GM12878 (cell line): Measurements from ENCODE around the gene UBL4B. TPM values are rescaled to one million over a fixed set of nuclear protein-coding genes. Genes with fewer than 3 reads are reported as not detected.

Experiments
- ATAC-seq: fragments of 200-7000 bp; cut with Tn5 transposase; 3 replicates; pipeline ENCODE4 v1.9.1; 2020; ENCODE audit warnings: mild to moderate bottlenecking, moderate library complexity
- BruUV-seq: library from RNA; stranded (reverse); fragments of 400-500 nt; replicated peaks from 2 replicates; lab custom pipeline; 2021; lab: Mats Ljungman, UMichigan
- CTCF ChIA-PET: fragments of 300-600 bp; sonication (Branson Sonifier 250); formaldehyde crosslinking; extraction: SDS; loops from one replicate; lab custom pipeline; 2021; ENCODE audit warnings: inconsistent platforms; lab: Yijun Ruan, JAX
- POLR2A ChIA-PET: fragments of 350-600 bp; formaldehyde crosslinking; extraction: SDS; loops from one replicate; lab custom pipeline; 2021; ENCODE audit warnings: inconsistent platforms; lab: Charles Lee
- RAD21 ChIA-PET: fragments of 300-600 bp; sonication (Branson Sonifier 250); formaldehyde crosslinking; loops from one replicate; lab custom pipeline; 2023; ENCODE audit warnings: antibody characterized with exemption; ENCODE audit not compliant: unreplicated experiment; lab: Charles Lee
- SMC1A ChIA-PET: fragments of 300-600 bp; sonication (Branson Sonifier 250); formaldehyde crosslinking; loops from one replicate; lab custom pipeline; 2023; ENCODE audit not compliant: unreplicated experiment, uncharacterized antibody; lab: Charles Lee
- DNase-seq: peaks from one replicate; pipeline ENCODE4 v3.0.0-alpha.2; 2011; ENCODE audit warnings: low read depth, low spot score
- FAIRE-seq: peaks from 3 replicates; lab custom pipeline; 2011; peaks lifted over from hg19 to GRCh38; lab: Jason Lieb, UNC
- H2AFZ ChIP-seq: 2 replicates; pipeline ENCODE4 v1.6.0; 2011; ENCODE audit warnings: low read depth, low read length, control low read depth; ENCODE audit not compliant: control insufficient read depth
- H3K27ac ChIP-seq: 2 replicates; pipeline ENCODE4 v1.5.1; 2011; ENCODE audit warnings: control low read depth; ENCODE audit not compliant: control insufficient read depth, insufficient read depth
- H3K27me3 ChIP-seq, 2 experiments: replicated peaks in 1 of 2; 2 replicates each; pipeline versions ENCODE4 v1.6.0 to v1.6.1; 2011; ENCODE audit warnings: low read length in 1 of 2; ENCODE audit not compliant: control insufficient read depth in 2 of 2, insufficient read depth in 2 of 2
- H3K36me3 ChIP-seq, 2 experiments: 2 replicates each; pipeline ENCODE4 v1.5.1; 2011; ENCODE audit warnings: low read length in 1 of 2; ENCODE audit not compliant: control insufficient read depth in 2 of 2, insufficient read depth in 2 of 2
- H3K4me1 ChIP-seq: 2 replicates; pipeline ENCODE4 v1.6.1; 2011; ENCODE audit warnings: mild to moderate bottlenecking, low read length, moderate library complexity, mixed read lengths; ENCODE audit not compliant: control insufficient read depth, insufficient read depth
- H3K4me2 ChIP-seq: 2 replicates; pipeline ENCODE4 v1.6.0; 2011; ENCODE audit warnings: control low read depth; ENCODE audit not compliant: control insufficient read depth, insufficient read depth
- H3K4me3 ChIP-seq: fragments of 200-600 bp; sonication (generic); 2 replicates; pipeline ENCODE4 v1.5.1; 2016
- H3K79me2 ChIP-seq: 2 replicates; pipeline ENCODE4 v1.6.0; 2011; ENCODE audit warnings: low read length; ENCODE audit not compliant: control insufficient read depth, insufficient read depth
- H3K9ac ChIP-seq: 2 replicates; pipeline ENCODE4 v1.8.0; 2011; ENCODE audit warnings: low read length, control low read depth, mixed read lengths; ENCODE audit not compliant: control insufficient read depth, insufficient read depth
- H3K9me3 ChIP-seq: replicated peaks from 3 replicates; pipeline ENCODE4 v1.5.1; 2011; ENCODE audit warnings: mild to moderate bottlenecking, low read length; ENCODE audit not compliant: control insufficient read depth, insufficient read depth
- H4K20me1 ChIP-seq: 2 replicates; pipeline ENCODE4 v1.6.0; 2011; ENCODE audit not compliant: control insufficient read depth, insufficient read depth
- ATF7 ChIP-seq: fragments of 450-650 bp; IDR thresholded peaks from 2 replicates; pipeline ENCODE4 v1.6.1; 2016; ENCODE audit warnings: low read depth, mild to moderate bottlenecking
- CHD1 ChIP-seq: IDR thresholded peaks from 2 replicates; pipeline ENCODE4 v1.6.1; 2012; ENCODE audit warnings: low read depth, low read length, improper control_type of control experiment
- CHD2 ChIP-seq: IDR thresholded peaks from 2 replicates; pipeline ENCODE4 v1.6.1; 2011; ENCODE audit warnings: low read depth, low read length, improper control_type of control experiment, borderline replicate concordance
- EGR1 ChIP-seq, 2 experiments: IDR thresholded peaks; 1 replicate in 1 of 2; 2 replicates in 1 of 2; pipeline ENCODE4 v1.6.1; 2011 to 2012; ENCODE audit warnings: low read depth in 2 of 2, low read length in 2 of 2, borderline replicate concordance in 1 of 2, mild to moderate bottlenecking in 1 of 2, moderate library complexity in 1 of 2
- FOS ChIP-seq: IDR thresholded peaks from 3 replicates; pipeline ENCODE4 v1.6.1; 2011; ENCODE audit warnings: borderline replicate concordance; ENCODE audit not compliant: insufficient read length; ENCODE audit errors: extremely low read depth
- KLF5 ChIP-seq: fragments of 450-650 bp; IDR thresholded peaks from 2 replicates; pipeline ENCODE4 v1.6.1; 2014; ENCODE audit warnings: mild to moderate bottlenecking; ENCODE audit not compliant: partially characterized antibody
- MTA3 ChIP-seq: IDR thresholded peaks from 2 replicates; pipeline ENCODE4 v1.6.1; 2012; ENCODE audit warnings: low read length, inconsistent platforms, borderline replicate concordance
- RB1 ChIP-seq: fragments of 450-650 bp; formaldehyde crosslinking; IDR thresholded peaks from 2 replicates; pipeline ENCODE4 v1.6.1; 2017; ENCODE audit warnings: mild to moderate bottlenecking, borderline replicate concordance
- RELA ChIP-seq: fragments of 450-650 bp; IDR thresholded peaks from 2 replicates; pipeline ENCODE4 v1.8.0; 2014; ENCODE audit warnings: borderline replicate concordance; ENCODE audit not compliant: partially characterized antibody
- SMAD1 ChIP-seq: fragments of 450-650 bp; IDR thresholded peaks from 2 replicates; pipeline ENCODE4 v1.6.1; 2018; ENCODE audit warnings: mild to moderate bottlenecking, low read depth; ENCODE audit not compliant: partially characterized antibody
- SPI1 ChIP-seq: IDR thresholded peaks from 2 replicates; pipeline ENCODE4 v1.6.1; 2011; ENCODE audit warnings: low read depth, mild to moderate bottlenecking, low read length, moderate library complexity, borderline replicate concordance; ENCODE audit not compliant: insufficient read depth
- SRF ChIP-seq, 2 experiments: IDR thresholded peaks; 2 replicates each; pipeline ENCODE4 v1.6.1; 2011; ENCODE audit warnings: low read depth in 2 of 2, low read length in 2 of 2, mild to moderate bottlenecking in 1 of 2, moderate library complexity in 1 of 2
- STAT1 ChIP-seq: fragments of 450-650 bp; conservative IDR thresholded peaks from 2 replicates; pipeline ENCODE4 v1.6.1; 2014; ENCODE audit warnings: antibody characterized with exemption, mild to moderate bottlenecking
- TBL1XR1 ChIP-seq: IDR thresholded peaks from 2 replicates; pipeline ENCODE4 v1.6.1; 2012; ENCODE audit warnings: low read depth, low read length, improper control_type of control experiment
- YBX1 ChIP-seq: fragments of 450-650 bp; IDR thresholded peaks from 2 replicates; pipeline ENCODE4 v1.6.1; 2016; ENCODE audit warnings: antibody characterized with exemption
- ZNF687 ChIP-seq: fragments of 450-650 bp; IDR thresholded peaks from 2 replicates; pipeline ENCODE4 v1.6.1; 2017; ENCODE audit warnings: mild to moderate bottlenecking, moderate library complexity
- in situ Hi-C: fragments of 300-500 bp; cut with MboI; formaldehyde crosslinking; loops from 9 replicates; pipeline ENCODE4 v1.14.3; 2018; ENCODE audit warnings: mixed read lengths
- intact Hi-C: fragments of 100-400 bp; cut with micrococcal nuclease; formaldehyde crosslinking; loops from one replicate; pipeline ENCODE4 v1.14.2; 2022; ENCODE audit not compliant: unreplicated experiment
- polyA plus RNA-seq, 11 experiments: library from polyadenylated mRNA; depleted of rRNA in 4 of 11; unstranded in 6 of 11; stranded (reverse) in 5 of 11; fragments of >200 nt; fragmentation: Nextera tagmentation in 4 of 11; fragmentation: Illumina TruSeq in 1 of 11; extraction: Ambion mirVana in 4 of 11; extraction: Trizol in 1 of 11; gene quantifications; 1 replicate in 1 of 11; 2 replicates in 10 of 11; pipeline versions ENCODE4 v1.2.1 to v1.2.3, GENCODE V29; 2011 to 2016; ENCODE audit warnings: inconsistent platforms in 2 of 11, missing spikeins in 2 of 11, low read depth in 1 of 11
- total RNA-seq, 4 experiments: library from RNA; depleted of rRNA in 3 of 4; stranded (reverse); fragments of >200 nt in 3 of 4; fragmentation: Illumina TruSeq in 1 of 4; extraction: Trizol in 1 of 4; gene quantifications; 2 replicates each; pipeline versions ENCODE4 v1.2.1 to v1.2.3, GENCODE V29; 2013 to 2021
- TF ChIP-seq, protein P1 (sequence below): fragments of 450-650 bp; formaldehyde crosslinking; IDR thresholded peaks from 2 replicates; pipeline ENCODE4 v1.4.0; 2022; ENCODE audit warnings: mild to moderate bottlenecking, moderate library complexity

The UBL4B gene
- total and polyA plus RNA-seq, 10 of the 15 experiments (the other 5 are each of a cell fraction or from before 2014, with no cell fraction given) = 0.06 to 0.15 TPM; not detected in 8

DNA sequence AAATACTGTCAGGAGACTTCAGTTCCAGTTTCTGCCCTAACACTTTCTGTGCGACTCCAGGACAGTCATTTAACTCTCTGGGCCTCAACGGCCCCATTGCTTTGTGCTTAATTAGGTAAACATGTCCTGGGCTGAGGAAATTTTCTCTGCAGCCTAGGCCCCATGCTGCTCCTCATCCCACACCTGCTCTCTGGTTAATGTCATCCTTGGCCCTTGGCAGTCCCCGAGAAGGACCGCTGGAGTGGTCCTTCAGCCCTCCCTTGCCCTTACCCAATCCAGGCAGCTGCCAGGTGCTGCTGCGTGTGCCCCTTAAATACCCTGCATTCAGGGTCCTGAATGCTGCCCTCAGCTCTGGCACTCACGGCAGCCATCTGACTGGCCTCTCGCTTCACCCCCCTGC is 18.7 kb downstream of the UBL4B start (continued):
- no peak for TF ChIP-seq KLF5
- no peak for TF ChIP-seq MTA3

GRCh38 chr1:110132682-110133081 is 20.4 kb downstream of the UBL4B start:
- in situ Hi-C loops (no loop called here), intact Hi-C loops (no loop called here)
- H3K27ac ChIP-seq = no peak overlapping the region
- ChIA-PET POLR2A (no interaction called here), SMC1A (no interaction called here), RAD21 (no interaction called here), CTCF (interaction anchor here (1.0 to 1.1 kb wide), 2 partner anchors 10 to 29 kb away, joined by 3 read pairs; no protein-coding TSS in a partner anchor)
- no peak overlapping the region for H3K9ac ChIP-seq
- H3K27me3 ChIP-seq = peaks cover 0 to 9% of the 10 kb centered on the region in 2 experiments; a peak in 3 of 4 replicates
- H3K79me2 ChIP-seq = no peaks in the 10 kb centered on the region
- BruUV-seq = no TSS peak
- FAIRE-seq (no peak), ATAC-seq (no peak), DNase-seq (no peak)
- no peak overlapping the region for H3K4me3 ChIP-seq
- no peak overlapping the region for H3K4me2 ChIP-seq
- H4K20me1 ChIP-seq = no peaks in the 10 kb centered on the region
- H3K9me3 ChIP-seq = no peaks in the 10 kb centered on the region
- H2AFZ ChIP-seq = no peak overlapping the region
- no peak for TF ChIP-seq SMAD1
- TF ChIP-seq, protein P1, sequence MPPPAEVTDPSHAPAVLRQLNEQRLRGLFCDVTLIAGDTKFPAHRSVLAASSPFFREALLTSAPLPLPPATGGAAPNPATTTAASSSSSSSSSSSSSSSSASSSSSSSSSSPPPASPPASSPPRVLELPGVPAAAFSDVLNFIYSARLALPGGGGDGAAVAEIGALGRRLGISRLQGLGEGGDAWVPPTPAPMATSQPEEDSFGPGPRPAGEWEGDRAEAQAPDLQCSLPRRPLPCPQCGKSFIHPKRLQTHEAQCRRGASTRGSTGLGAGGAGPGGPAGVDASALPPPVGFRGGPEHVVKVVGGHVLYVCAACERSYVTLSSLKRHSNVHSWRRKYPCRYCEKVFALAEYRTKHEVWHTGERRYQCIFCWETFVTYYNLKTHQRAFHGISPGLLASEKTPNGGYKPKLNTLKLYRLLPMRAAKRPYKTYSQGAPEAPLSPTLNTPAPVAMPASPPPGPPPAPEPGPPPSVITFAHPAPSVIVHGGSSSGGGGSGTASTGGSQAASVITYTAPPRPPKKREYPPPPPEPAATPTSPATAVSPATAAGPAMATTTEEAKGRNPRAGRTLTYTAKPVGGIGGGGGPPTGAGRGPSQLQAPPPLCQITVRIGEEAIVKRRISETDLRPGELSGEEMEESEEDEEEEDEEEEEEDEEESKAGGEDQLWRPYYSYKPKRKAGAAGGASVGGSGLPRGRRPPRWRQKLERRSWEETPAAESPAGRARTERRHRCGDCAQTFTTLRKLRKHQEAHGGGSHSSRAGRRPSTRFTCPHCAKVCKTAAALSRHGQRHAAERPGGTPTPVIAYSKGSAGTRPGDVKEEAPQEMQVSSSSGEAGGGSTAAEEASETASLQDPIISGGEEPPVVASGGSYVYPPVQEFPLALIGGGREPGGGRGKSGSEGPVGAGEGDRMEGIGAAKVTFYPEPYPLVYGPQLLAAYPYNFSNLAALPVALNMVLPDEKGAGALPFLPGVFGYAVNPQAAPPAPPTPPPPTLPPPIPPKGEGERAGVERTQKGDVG (CRISPR knock-in tag) = no peak
- TF ChIP-seq SPI1 = no peak
- TF ChIP-seq RB1 = no peak
- no peak for TF ChIP-seq CHD1
- no peak for TF ChIP-seq SRF (IDR thresholded peaks at IDR 0.05; ENCODE audit: low read depth in 2 of 2, low read length in 2 of 2)
- TF ChIP-seq CHD2 = no peak
- no peak for TF ChIP-seq ZNF687
- no peak for TF ChIP-seq ATF7
- TF ChIP-seq FOS = no peak
- no peak for TF ChIP-seq EGR1 (IDR thresholded peaks at IDR 0.05; ENCODE audit: borderline replicate concordance in 1 of 2, low read depth in 2 of 2, low read length in 2 of 2)
- no peak for TF ChIP-seq TBL1XR1
- TF ChIP-seq YBX1 = no peak
- no peak for TF ChIP-seq RELA
- no peak for TF ChIP-seq STAT1
- H3K36me3 ChIP-seq = no peaks in the 10 kb centered on the region
- H3K4me1 ChIP-seq = no peaks in the 10 kb centered on the region
